Spleen (tissue), 11 donors: Measurements from ENCODE around the gene SNRNP27. TPM values are rescaled to one million over a fixed set of nuclear protein-coding genes. Genes with fewer than 3 reads are reported as not detected.
A peak's percentile ranks its signal among the peaks of the same experiment; 100 is the strongest.

Experiments
- DNase-seq: peaks from one replicate; pipeline ENCODE4 v3.0.0-alpha.2; 2020
- H3K27ac ChIP-seq, 8 donors: fragments of 200-600 bp; sonication (generic) in 7 of 8; 1 replicate in 4 of 8; 2 replicates in 4 of 8; pipeline versions ENCODE4 v1.5.0 to v1.8.0; 2016 to 2021; ENCODE audit warnings: inconsistent platforms in 4 of 8, mild to moderate bottlenecking in 4 of 8, moderate library complexity in 1 of 8
- H3K27me3 ChIP-seq, 7 donors: fragments of 200-600 bp; sonication (generic) in 6 of 7; replicated peaks in 1 of 7; 1 replicate in 4 of 7; 2 replicates in 3 of 7; pipeline versions ENCODE4 v1.5.0 to v1.8.0; 2016 to 2021; ENCODE audit warnings: inconsistent platforms in 3 of 7, mild to moderate bottlenecking in 1 of 7
- H3K36me3 ChIP-seq, 6 donors: fragments of 200-600 bp; sonication (generic) in 5 of 6; 1 replicate in 4 of 6; 2 replicates in 2 of 6; pipeline versions ENCODE4 v1.5.0 to v1.8.0; 2016 to 2021; ENCODE audit warnings: inconsistent platforms in 2 of 6
- H3K4me1 ChIP-seq, 6 donors: fragments of 200-600 bp; sonication (generic) in 5 of 6; 1 replicate in 3 of 6; 2 replicates in 3 of 6; pipeline versions ENCODE4 v1.5.0 to v1.8.0; 2016 to 2021; ENCODE audit warnings: inconsistent platforms in 3 of 6
- H3K4me3 ChIP-seq, 8 donors: fragments of 200-600 bp; sonication (generic) in 7 of 8; 1 replicate in 4 of 8; 2 replicates in 4 of 8; pipeline versions ENCODE4 v1.5.0 to v1.8.0; 2016 to 2021; ENCODE audit warnings: inconsistent platforms in 4 of 8, mild to moderate bottlenecking in 4 of 8, moderate library complexity in 2 of 8
- H3K9me3 ChIP-seq, 8 donors: fragments of 200-600 bp; sonication (generic) in 7 of 8; 1 replicate in 4 of 8; 2 replicates in 4 of 8; pipeline versions ENCODE4 v1.5.0 to v1.8.0; 2016 to 2021; ENCODE audit warnings: inconsistent platforms in 4 of 8
- POLR2A ChIP-seq, 3 donors: fragments of 450-650 bp; IDR thresholded peaks; one replicate each; pipeline ENCODE4 v1.5.1; 2017; ENCODE audit warnings: antibody characterized with exemption in 3 of 3, mild to moderate bottlenecking in 1 of 3
- POLR2AphosphoS5 ChIP-seq, 3 donors: sonication (generic); formaldehyde crosslinking; IDR thresholded peaks; one replicate each; pipeline ENCODE4 v1.5.1; 2017; ENCODE audit warnings: antibody characterized with exemption in 3 of 3
- WGBS, 5 donors: extraction: QIAGEN DNeasy Blood & Tissue Kit in 3 of 5; methylation state at CpG; one replicate each; pipeline versions ENCODE4 v1.1.5 to v1.1.7; 2013 to 2018; 5-methylcytosine and 5-hydroxymethylcytosine counted together
- intact Hi-C: fragments of 100-400 bp; cut with DNase I; formaldehyde crosslinking; loops from one replicate; pipeline ENCODE4 v1.15.0; 2023; ENCODE audit warnings: low total_unique reads
- polyA plus RNA-seq, 3 donors: library from polyadenylated mRNA; stranded (reverse); fragments of 200-250 nt; gene quantifications; one replicate each; pipeline ENCODE4 v1.2.1, GENCODE V29; 2013
- total RNA-seq, 7 donors: library from RNA; depleted of rRNA in 3 of 7; stranded (reverse); fragments of >200 nt in 3 of 7; fragmentation: NEBNext Ultra II Directional in 4 of 7; extraction: Animal tissue kit (Norgen Biotek cat#: 25700) in 4 of 7; gene quantifications; one replicate each; pipeline versions ENCODE4 v1.1.0 to v1.2.1, GENCODE V29; 2016 to 2021
- TF ChIP-seq, protein P1 (sequence below), 11 experiments: fragments of 200-600 bp in 7 of 11; fragments of 450-650 bp in 4 of 11; sonication (generic) in 4 of 11; IDR thresholded peaks in 8 of 11; conservative IDR thresholded peaks in 3 of 11; 1 replicate in 7 of 11; 2 replicates in 4 of 11; pipeline versions ENCODE4 v1.4.0 to v1.8.0; 2016 to 2021; ENCODE audit warnings: antibody characterized with exemption in 11 of 11, inconsistent platforms in 4 of 11, mild to moderate bottlenecking in 1 of 11
- donor health status: healthy with polysubstance abuse.
- donor health status: DM: no; HTN: no; CAD: no; lungs with moderate emphysema.
- donor health status: DM: no; HTN: no; CAD: no.
- donor health status: Bipolar disorder and iron deficiency.
- donor health status: healthy.
- donor health status: DM: no; HTN: no; CAD: no.
- donor health status: DM: yes; HTN: yes; CAD: no.

The SNRNP27 gene
- total and polyA plus RNA-seq, 10 donors: 28.0 to 62.9 (median 40.7) TPM

DNA sequence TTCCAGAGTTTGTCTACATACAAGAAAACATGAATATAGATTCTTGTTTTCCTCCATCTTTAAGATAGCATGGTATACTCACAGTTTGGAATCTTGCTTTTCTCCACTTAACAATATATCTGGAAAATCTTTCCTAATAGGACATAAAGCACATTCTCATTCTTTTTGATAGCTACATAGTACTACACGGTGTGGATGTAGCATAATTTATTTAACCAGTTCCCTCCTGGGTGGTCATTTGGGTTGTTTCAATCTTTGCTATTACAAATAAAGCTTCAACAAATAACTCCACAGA, 40.8 kb downstream of the SNRNP27 start:
- TF ChIP-seq POLR2A (IDR thresholded peaks at IDR 0.05) (no peak), POLR2AphosphoS5 (IDR thresholded peaks at IDR 0.05) (no peak)
- TF ChIP-seq, protein P1, sequence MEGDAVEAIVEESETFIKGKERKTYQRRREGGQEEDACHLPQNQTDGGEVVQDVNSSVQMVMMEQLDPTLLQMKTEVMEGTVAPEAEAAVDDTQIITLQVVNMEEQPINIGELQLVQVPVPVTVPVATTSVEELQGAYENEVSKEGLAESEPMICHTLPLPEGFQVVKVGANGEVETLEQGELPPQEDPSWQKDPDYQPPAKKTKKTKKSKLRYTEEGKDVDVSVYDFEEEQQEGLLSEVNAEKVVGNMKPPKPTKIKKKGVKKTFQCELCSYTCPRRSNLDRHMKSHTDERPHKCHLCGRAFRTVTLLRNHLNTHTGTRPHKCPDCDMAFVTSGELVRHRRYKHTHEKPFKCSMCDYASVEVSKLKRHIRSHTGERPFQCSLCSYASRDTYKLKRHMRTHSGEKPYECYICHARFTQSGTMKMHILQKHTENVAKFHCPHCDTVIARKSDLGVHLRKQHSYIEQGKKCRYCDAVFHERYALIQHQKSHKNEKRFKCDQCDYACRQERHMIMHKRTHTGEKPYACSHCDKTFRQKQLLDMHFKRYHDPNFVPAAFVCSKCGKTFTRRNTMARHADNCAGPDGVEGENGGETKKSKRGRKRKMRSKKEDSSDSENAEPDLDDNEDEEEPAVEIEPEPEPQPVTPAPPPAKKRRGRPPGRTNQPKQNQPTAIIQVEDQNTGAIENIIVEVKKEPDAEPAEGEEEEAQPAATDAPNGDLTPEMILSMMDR (IDR thresholded peaks at IDR 0.05 in 8 of 11, conservative IDR thresholded peaks at IDR 0.05 in 3 of 11): no peak
- H3K27ac ChIP-seq: peak overlapping the region in 7 of 8 donors; percentile 16 to 85 (median 58)
- intact Hi-C loops: no loop called here
- H3K36me3 ChIP-seq: peaks cover 3 to 89% (median 48%) of the 10 kb centered on the region in 6 donors
- H3K4me1 ChIP-seq: peaks cover 0 to 66% (median 31%) of the 10 kb centered on the region in 6 donors
- 59 to 79% (median 60%) methylated on average over 1 of the region's 1 CpG for WGBS, 5 donors
- H3K9me3 ChIP-seq: no peaks in the 10 kb centered on the region
- no peaks in the 10 kb centered on the region for H3K27me3 ChIP-seq
- H3K4me3 ChIP-seq: no peak overlapping the region
- DNase-seq: no peak

DNA sequence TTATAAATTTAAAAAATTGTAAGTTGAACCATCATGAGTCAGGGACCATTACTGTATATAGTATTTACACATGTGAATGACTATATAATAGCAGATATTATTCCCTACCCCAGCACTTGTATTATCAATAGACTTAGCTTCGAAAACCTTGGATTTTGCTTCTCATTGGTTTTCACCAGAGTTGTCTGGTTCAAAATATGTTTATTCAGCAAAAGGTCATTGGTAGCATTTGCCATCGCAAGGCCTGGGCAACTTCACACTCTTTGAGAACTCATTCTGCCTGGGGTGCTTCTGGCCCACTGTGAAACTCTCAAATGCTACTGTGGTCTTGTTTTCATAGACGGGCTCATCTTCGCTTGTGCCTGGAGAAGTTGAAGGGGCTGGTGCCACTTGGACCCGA, 41.3 kb downstream of the SNRNP27 start:
- H3K4me1 ChIP-seq: peaks cover 0 to 64% (median 31%) of the 10 kb centered on the region in 6 donors
- no peaks in the 10 kb centered on the region for H3K9me3 ChIP-seq
- DNase-seq: no peak
- H3K36me3 ChIP-seq: peaks cover 3 to 89% (median 52%) of the 10 kb centered on the region in 6 donors
- intact Hi-C loops: no loop called here
- no peaks in the 10 kb centered on the region for H3K27me3 ChIP-seq
- H3K27ac ChIP-seq: peak overlapping the region in 3 of 8 donors; percentile 35 to 85 (median 73)
- WGBS, 5 donors: 95 to 99% (median 97%) methylated on average over 5 of the region's 5 CpGs
- TF ChIP-seq, protein P1 (IDR thresholded peaks at IDR 0.05 in 8 of 11, conservative IDR thresholded peaks at IDR 0.05 in 3 of 11): no peak
- no peak for TF ChIP-seq POLR2A (IDR thresholded peaks at IDR 0.05)
- no peak for TF ChIP-seq POLR2AphosphoS5 (IDR thresholded peaks at IDR 0.05)
- H3K4me3 ChIP-seq: no peak overlapping the region

DNA sequence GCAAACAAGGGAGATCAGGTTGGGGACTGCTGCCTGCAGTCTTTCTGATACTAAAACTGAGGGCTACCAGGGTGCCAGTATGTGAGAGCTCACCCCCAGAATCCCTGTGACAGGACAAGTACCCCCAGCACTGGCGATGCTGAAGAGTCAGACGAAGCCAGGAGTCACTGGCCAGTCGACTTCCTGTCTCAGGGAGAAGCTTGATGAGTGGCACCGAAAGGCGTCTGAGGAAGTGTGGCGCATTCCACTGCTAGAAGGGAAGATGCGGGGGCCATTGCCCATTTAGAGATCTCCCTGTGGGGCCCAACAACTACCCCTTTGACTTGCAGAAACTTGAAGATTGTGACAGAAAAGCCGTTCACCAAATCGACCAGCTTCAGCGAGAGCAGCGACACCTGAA, 43.1 kb downstream of the SNRNP27 start:
- peaks cover 3 to 94% (median 67%) of the 10 kb centered on the region in 6 donors for H3K36me3 ChIP-seq
- no peaks in the 10 kb centered on the region for H3K27me3 ChIP-seq
- intact Hi-C loops: no loop called here
- DNase-seq: peak; percentile 54
- H3K27ac ChIP-seq: peak overlapping the region in 2 of 8 donors; percentile 30 to 85
- peaks cover 0 to 49% (median 20%) of the 10 kb centered on the region in 6 donors for H3K4me1 ChIP-seq
- H3K4me3 ChIP-seq: no peak overlapping the region
- H3K9me3 ChIP-seq: no peaks in the 10 kb centered on the region
- no peak for TF ChIP-seq POLR2A (IDR thresholded peaks at IDR 0.05)
- TF ChIP-seq, protein P1 (IDR thresholded peaks at IDR 0.05 in 8 of 11, conservative IDR thresholded peaks at IDR 0.05 in 3 of 11): no peak
- no peak for TF ChIP-seq POLR2AphosphoS5 (IDR thresholded peaks at IDR 0.05)
- 51 to 82% (median 71%) methylated on average over 11 of the region's 11 CpGs for WGBS, 5 donors

DNA sequence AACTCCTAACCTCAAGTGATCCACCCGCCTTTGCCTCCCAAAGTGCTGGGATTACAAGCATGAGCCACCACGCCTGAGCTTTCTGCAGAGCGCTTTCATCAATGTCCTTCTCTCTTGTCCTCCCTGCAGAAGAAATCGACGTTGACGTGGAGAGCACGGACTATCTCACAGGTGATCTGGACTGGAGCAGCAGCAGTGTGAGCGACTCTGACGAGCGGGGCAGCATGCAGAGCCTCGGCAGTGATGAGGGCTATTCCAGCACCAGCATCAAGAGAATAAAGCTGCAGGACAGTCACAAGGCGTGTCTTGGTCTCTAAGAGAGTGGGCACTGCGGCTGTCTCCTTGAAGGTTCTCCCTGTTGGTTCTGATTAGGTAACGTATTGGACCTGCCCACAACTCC, 44.2 kb downstream of the SNRNP27 start:
- 93 to 97% (median 95%) methylated on average over 14 of the region's 14 CpGs for WGBS, 5 donors
- Histone ChIP-seq H3K36me3 (peaks cover 3 to 98% (median 74%) of the 10 kb centered on the region in 6 donors), H3K27me3 (no peaks in the 10 kb centered on the region), H3K4me1 (peaks cover 0 to 43% (median 15%) of the 10 kb centered on the region in 6 donors), H3K27ac (peak overlapping the region in 2 of 8 donors; percentile 30 to 85), H3K4me3 (no peak overlapping the region), H3K9me3 (no peaks in the 10 kb centered on the region)
- intact Hi-C loops: no loop called here
- DNase-seq: peak; percentile 65
- TF ChIP-seq, protein P1 (IDR thresholded peaks at IDR 0.05 in 8 of 11, conservative IDR thresholded peaks at IDR 0.05 in 3 of 11): no peak
- TF ChIP-seq POLR2A (IDR thresholded peaks at IDR 0.05) (no peak), POLR2AphosphoS5 (IDR thresholded peaks at IDR 0.05) (peak in 1 of 3 donors; percentile 55)
